GM18526 (cell line): ENCODE data around the gene GOLGA2.

Experiments used
- POLR2A ChIP-seq: IDR thresholded peaks from 3 replicates; pipeline ENCODE4 v1.6.1; 2011; ENCODE audit not compliant: insufficient read length; ENCODE audit errors: extremely low read depth

Gene GOLGA2

GRCh38 chr9:128298535-128299482, 23.0 kb upstream of the GOLGA2 start:
- no peak for TF ChIP-seq POLR2A

- no peak for TF ChIP-seq POLR2A
Observed at GRCh38 chr9:128297221-128297773, 21.5 kb upstream of the GOLGA2 start.

DNA sequence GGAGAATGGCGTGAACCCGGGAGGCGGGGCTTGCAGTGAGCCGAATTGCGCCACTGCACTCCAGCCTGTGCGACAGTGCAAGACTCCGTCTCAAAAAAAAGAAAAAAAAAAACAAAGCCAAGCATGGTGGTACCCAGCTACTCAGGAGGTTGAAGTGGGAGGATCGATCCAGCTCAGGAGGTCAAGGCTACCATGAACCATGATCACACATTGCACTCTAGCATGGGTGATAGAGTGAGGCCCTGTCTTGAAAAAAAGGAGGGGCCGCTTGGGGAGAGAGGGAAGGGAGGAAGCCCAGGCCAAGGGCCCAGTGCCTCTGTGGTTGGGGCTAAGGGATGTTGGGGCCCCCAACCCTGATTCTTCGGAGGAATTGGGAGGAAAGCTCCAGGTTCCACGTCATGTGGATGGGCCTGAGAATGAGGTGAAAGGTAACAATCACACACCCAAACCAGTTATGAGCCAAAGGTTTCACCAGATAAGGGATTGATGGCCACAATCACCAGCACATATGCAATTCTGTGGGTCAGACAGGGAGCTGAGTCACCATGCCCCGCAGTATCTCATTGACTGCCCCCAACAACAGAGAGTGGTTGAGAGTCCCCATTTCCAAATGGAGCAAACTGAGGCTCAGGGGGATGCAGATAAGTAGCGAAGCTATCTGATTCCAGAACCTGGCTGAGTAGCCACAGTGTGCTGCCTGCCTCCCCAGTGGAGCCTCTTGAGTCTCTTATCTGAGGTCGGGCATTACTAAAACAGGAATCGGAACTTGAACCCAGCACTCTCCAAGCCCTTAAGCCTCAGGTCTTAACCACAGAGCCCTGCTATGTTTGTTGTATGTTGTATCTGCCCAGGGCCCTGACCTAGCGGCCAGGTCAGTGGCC, 20.8 kb upstream of the GOLGA2 start:
- no peak for TF ChIP-seq POLR2A

DNA sequence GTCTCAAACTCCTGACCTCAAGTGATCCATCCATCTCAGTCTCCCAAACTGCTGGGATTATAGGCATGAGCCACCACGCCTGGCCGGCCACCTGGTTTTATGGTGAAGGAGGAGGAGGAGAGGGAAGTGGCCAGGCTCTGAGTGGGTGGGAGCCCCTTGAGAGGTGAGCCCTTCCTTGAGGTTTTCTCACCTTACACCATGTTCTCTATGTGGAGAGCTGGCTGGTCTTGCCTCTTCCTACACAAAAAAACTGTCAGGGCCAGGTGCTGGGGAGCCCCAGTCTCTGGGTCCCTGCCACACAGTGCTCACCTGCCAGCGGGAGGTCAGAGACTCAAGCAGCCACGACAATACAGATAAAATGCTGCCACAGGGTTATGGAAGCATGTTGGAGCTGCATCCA, 18.3 kb upstream of the GOLGA2 start:
- no peak for TF ChIP-seq POLR2A

GRCh38 chr9:128293091-128293490, 17.3 kb upstream of the GOLGA2 start:
- no peak for TF ChIP-seq POLR2A

DNA sequence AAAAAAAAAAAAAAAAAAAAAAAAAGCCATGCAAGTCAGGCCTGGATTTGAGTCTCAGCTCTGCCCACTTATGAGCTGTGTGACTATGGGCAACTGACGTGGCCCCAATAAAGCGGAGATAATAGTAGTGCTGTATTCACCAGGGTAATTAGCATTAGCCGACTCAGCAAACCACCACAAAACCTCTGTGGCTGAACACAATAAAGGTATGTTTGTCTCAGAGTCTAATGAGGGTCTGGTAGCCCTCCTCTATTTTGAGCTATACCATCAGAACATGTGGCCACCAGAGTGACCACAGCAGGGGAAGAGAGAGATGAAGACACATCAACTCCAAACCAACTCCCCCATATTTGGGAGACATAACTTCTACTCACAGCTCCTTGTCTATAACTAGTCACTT, 16.2 kb upstream of the GOLGA2 start:
- TF ChIP-seq POLR2A = no peak

GRCh38 chr9:128288273-128289004, 12.6 kb upstream of the GOLGA2 start:
- no peak for TF ChIP-seq POLR2A

GRCh38 chr9:128286440-128286839, 10.6 kb upstream of the GOLGA2 start:
- no peak for TF ChIP-seq POLR2A

DNA sequence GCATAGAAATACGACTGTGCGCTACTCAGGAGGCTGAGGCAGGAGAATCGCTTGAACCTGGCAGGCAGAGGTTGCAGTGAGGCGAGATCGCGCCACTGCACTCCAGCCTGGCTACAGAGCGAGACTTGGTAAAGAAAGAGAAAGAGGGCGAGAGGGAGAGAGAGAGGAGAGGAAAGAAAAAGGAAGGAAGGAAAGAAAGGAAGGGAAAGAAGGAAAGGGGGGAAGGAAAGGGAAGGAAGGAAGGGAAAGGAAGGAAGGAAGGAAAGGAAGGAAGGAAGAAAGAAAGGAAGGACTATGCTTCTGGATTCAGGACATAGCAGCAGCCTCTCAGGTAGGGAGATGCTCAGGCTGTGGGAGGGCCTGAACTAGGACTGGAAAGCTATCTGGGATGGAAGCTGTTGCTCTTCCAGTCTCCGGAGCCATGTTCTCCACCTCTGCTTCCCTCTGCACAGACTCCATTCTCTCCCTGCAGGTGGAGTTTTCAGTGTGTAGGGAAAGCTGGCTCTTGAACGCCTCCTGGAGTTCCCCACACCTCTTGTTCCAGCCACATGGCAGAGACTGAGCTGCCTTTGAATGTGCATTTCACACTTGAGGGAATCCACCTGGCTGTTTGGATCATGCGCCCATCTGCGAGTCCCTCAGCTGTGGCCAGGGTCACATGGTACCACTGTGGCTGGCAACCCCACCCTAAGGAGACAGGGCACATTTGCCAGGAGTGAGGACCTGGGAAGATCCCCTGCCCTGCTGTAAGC, 9.4 kb upstream of the GOLGA2 start:
- no peak for TF ChIP-seq POLR2A

DNA sequence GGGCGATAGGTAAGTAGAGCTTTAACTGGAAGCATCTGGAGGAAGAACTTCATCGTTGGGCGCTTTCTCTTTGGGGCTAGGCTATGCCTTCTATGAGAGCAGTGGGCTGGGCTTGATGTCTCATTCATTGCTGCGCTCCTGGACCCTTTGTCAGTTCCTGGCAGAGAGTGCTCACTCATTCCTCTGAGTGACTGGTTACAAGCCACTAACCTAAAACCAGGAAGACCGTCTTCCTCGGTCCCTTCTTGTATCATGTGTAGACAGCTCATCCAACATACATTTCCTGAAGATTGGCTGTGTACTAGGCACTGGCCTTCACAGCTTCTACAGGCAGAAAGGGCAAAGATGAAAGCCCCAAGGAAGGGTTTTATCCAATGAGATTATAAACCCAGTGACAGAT, 6.7 kb upstream of the GOLGA2 start:
- TF ChIP-seq POLR2A = no peak

GRCh38 chr9:128280084-128280622, 4.3 kb upstream of the GOLGA2 start:
- no peak for TF ChIP-seq POLR2A

DNA sequence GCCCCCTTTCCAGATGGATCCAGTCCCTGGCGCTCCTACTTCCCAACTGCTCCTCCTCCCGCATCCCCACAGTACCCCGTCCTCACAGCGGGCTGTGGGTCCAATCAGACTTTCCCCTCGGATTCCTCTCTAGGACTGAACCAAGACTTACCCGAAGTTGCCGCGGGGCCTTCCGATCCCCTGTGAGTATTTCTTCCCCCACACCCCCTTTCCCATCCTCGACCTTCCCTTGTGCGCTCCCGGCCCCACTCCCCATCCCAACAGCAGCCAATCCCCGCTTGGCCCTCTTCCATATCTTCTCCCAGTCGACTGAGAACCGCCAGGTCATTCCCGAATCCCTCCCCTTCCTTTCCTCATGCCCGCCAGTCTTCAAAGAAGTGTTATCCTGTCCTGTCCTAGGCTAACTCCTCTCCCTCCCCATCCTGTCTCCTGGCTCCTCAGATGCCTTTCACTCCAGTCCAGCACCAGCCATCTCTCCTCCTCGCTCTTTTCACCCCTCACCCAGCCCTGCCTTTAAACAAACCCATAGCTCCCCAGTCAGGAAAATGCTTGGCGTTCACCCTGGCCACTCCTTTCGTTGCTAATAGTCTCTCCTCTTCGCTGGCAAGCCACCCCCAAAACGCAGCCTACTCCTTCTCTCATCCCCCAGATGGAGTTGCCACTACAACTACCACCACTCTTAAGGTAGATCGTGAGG, 915 bp upstream of the GOLGA2 start:
- TF ChIP-seq POLR2A = no peak

DNA sequence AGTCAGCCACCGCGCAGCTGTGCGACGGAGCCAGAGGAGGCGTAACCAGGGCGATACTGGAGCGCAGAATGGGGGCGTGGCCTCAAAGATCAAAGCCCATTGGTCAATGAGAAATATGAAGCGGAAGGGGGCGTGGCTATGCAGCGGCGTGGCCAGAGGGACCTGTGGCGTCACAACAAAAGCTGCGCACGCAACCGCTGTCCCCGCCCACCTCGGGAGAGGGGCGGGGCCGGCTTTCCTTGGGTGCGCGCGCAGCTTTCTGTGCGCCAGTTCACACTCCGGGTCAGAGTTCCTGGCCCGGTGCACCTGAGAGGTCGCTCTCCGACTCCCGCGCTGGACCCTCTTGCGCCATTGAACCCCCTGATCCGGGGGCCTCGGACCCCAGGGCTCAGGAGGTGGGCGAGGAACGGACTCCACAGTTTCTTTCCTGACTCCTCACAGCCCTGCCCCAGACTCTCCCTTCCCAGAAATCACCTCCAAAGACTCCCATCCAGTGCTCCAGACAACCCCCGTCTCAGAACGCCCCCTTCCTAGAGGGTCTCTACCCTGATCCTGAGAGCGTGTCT, 284 bp upstream of the GOLGA2 start, which contains the start of gene SWI5:
TSS of gene SWI5 (plus strand) at position 269 of the 566 bp plus-strand sequence.
- peak; percentile 99 for TF ChIP-seq POLR2A
